Kidney (tissue), 14 donors: ENCODE data around the gene GSDME. TPM values are rescaled to one million over a fixed set of nuclear protein-coding genes. Genes with fewer than 3 reads are reported as not detected.

ENCODE experiments used
- DNase-seq, 5 donors: peaks; one replicate each; pipeline ENCODE4 v3.0.0-alpha.2; 2013 to 2020
- FAIRE-seq: peaks from 2 replicates; lab custom pipeline; 2012; peaks lifted over from hg19 to GRCh38; lab: Jason Lieb, UNC
- H3K27ac ChIP-seq, 2 donors: one replicate each; pipeline ENCODE4 v1.7.0; 2013; ENCODE audit warnings: low read depth in 2 of 2, low read length in 2 of 2, inconsistent platforms in 1 of 2
- H3K27me3 ChIP-seq: one replicate; pipeline ENCODE4 v1.7.1; 2013; ENCODE audit warnings: low read length, inconsistent platforms; ENCODE audit not compliant: control insufficient read depth, insufficient read depth
- H3K36me3 ChIP-seq, 3 donors: one replicate each; pipeline versions ENCODE4 v1.7.0 to v1.7.1; 2013; ENCODE audit warnings: low read length in 3 of 3, control low read depth in 1 of 3, inconsistent platforms in 1 of 3; ENCODE audit not compliant: insufficient read depth in 3 of 3, control insufficient read depth in 2 of 3
- H3K4me1 ChIP-seq, 3 donors: one replicate each; pipeline versions ENCODE4 v1.7.0 to v1.7.1; 2013; ENCODE audit warnings: low read length in 3 of 3, inconsistent platforms in 1 of 3, low read depth in 1 of 3; ENCODE audit not compliant: control insufficient read depth in 2 of 3, insufficient read depth in 2 of 3
- H3K4me3 ChIP-seq, 3 donors: one replicate each; pipeline versions ENCODE4 v1.7.0 to v1.8.1; 2013; ENCODE audit warnings: low read length in 3 of 3, control low read depth in 1 of 3, inconsistent platforms in 1 of 3
- H3K9ac ChIP-seq, 3 donors: one replicate each; pipeline versions ENCODE4 v1.7.0 to v1.7.1; 2013; ENCODE audit warnings: low read length in 3 of 3, control low read depth in 1 of 3, inconsistent platforms in 1 of 3
- H3K9me3 ChIP-seq, 3 donors: one replicate each; pipeline versions ENCODE4 v1.7.0 to v1.7.1; 2013; ENCODE audit warnings: low read length in 3 of 3, control low read depth in 1 of 3, inconsistent platforms in 1 of 3; ENCODE audit not compliant: control insufficient read depth in 2 of 3, insufficient read depth in 1 of 3
- CTCF ChIP-seq: IDR thresholded peaks from 3 replicates; pipeline ENCODE4 v1.5.1; 2012; ENCODE audit warnings: mild to moderate bottlenecking, moderate library complexity, borderline replicate concordance; ENCODE audit not compliant: insufficient read depth; ENCODE audit errors: extremely low read depth
- intact Hi-C: fragments of 100-400 bp; cut with DNase I; formaldehyde crosslinking; loops from one replicate; pipeline ENCODE4 v1.11.1; 2022
- polyA plus RNA-seq: library from polyadenylated mRNA; stranded (reverse); fragments of 350-450 nt; fragmentation: Illumina TruSeq; extraction: RNeasy Lipid Tissue Mini Kit (QIAGEN cat#74804); gene quantifications from one replicate; pipeline ENCODE4 v1.2.3, GENCODE V29; 2014; ENCODE audit warnings: low read depth, low replicate concordance; ENCODE audit not compliant: insufficient read depth
- total RNA-seq: library from RNA; stranded (reverse); fragmentation: NEBNext Ultra II Directional; extraction: Animal tissue kit (Norgen Biotek cat#: 25700); gene quantifications from one replicate; pipeline ENCODE4 v1.2.1, GENCODE V29; 2021
- donor health status: control.
- donor health status: control.
- donor health status: control.
- donor health status: control.
- donor health status: control.
- donor health status: DM: yes; HTN: yes; CAD: no.
- donor health status: Normal renal cell carcinoma (clear cell type).

Gene GSDME
- total and polyA plus RNA-seq, 2 donors from 2014 or later = 11.7 to 16.8 TPM

DNA sequence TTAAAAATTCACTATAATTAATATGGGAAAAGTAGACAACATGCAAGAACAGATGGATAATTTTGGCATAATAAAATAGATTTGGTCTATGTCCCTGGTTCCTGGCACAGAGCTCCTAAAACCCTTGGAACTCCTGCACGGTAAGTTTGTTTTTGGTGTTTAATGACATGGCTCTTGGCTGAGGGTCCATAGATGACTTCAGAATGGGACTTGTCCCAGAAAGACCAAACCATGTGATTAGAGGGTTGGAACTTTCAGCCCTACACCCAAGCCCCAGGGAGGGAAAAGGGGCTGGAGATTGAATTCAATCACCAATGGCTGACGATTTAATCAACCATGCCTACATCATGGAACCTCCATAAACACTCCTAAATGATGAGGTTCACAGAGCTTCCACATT is 12.6 kb upstream of the GSDME start:
- intact Hi-C loops = no loop called here
- FAIRE-seq (no peak), DNase-seq (no peak)
- H3K36me3 ChIP-seq = no peaks in the 10 kb centered on the region
- H3K9me3 ChIP-seq = no peaks in the 10 kb centered on the region
- no peak overlapping the region for H3K27ac ChIP-seq
- no peak for TF ChIP-seq CTCF
- H3K4me1 ChIP-seq = no peaks in the 10 kb centered on the region
- no peaks in the 10 kb centered on the region for H3K27me3 ChIP-seq
- H3K9ac ChIP-seq = no peak overlapping the region
- H3K4me3 ChIP-seq = no peak overlapping the region

GRCh38 chr7:24769014-24769830 is 12.0 kb upstream of the GSDME start:
- intact Hi-C loops = no loop called here
- FAIRE-seq (no peak), DNase-seq (no peak)
- H3K4me3 ChIP-seq = no peak overlapping the region
- no peaks in the 10 kb centered on the region for H3K36me3 ChIP-seq
- H3K27me3 ChIP-seq = no peaks in the 10 kb centered on the region
- TF ChIP-seq CTCF = no peak
- H3K27ac ChIP-seq = no peak overlapping the region
- H3K4me1 ChIP-seq = no peaks in the 10 kb centered on the region
- H3K9ac ChIP-seq = no peak overlapping the region
- no peaks in the 10 kb centered on the region for H3K9me3 ChIP-seq

- no peak overlapping the region for H3K27ac ChIP-seq
- no peak overlapping the region for H3K9ac ChIP-seq
- DNase-seq = no peak
- intact Hi-C loops = no loop called here
- H3K4me1 ChIP-seq = no peaks in the 10 kb centered on the region
- H3K9me3 ChIP-seq = no peaks in the 10 kb centered on the region
- no peak for FAIRE-seq
- H3K4me3 ChIP-seq = no peak overlapping the region
- no peaks in the 10 kb centered on the region for H3K36me3 ChIP-seq
- TF ChIP-seq CTCF = no peak
- no peaks in the 10 kb centered on the region for H3K27me3 ChIP-seq
Measured at GRCh38 chr7:24767878-24768569, 10.8 kb upstream of the GSDME start.
